Activated CD4-positive, CD25-positive, alpha-beta regulatory T cell (primary cell): Measurements from ENCODE around the gene ENTPD8.
"Not testable (repeated sequence)": the region's sequence is repeated elsewhere in the genome, so short reads cannot be mapped to it uniquely, and the experiment has no call there.

Experiments used
- DNase-seq, 4 experiments: peaks; one replicate each; lab custom pipeline; 2025; lab: John Stamatoyannopoulos, UW

ENTPD8 gene

DNA sequence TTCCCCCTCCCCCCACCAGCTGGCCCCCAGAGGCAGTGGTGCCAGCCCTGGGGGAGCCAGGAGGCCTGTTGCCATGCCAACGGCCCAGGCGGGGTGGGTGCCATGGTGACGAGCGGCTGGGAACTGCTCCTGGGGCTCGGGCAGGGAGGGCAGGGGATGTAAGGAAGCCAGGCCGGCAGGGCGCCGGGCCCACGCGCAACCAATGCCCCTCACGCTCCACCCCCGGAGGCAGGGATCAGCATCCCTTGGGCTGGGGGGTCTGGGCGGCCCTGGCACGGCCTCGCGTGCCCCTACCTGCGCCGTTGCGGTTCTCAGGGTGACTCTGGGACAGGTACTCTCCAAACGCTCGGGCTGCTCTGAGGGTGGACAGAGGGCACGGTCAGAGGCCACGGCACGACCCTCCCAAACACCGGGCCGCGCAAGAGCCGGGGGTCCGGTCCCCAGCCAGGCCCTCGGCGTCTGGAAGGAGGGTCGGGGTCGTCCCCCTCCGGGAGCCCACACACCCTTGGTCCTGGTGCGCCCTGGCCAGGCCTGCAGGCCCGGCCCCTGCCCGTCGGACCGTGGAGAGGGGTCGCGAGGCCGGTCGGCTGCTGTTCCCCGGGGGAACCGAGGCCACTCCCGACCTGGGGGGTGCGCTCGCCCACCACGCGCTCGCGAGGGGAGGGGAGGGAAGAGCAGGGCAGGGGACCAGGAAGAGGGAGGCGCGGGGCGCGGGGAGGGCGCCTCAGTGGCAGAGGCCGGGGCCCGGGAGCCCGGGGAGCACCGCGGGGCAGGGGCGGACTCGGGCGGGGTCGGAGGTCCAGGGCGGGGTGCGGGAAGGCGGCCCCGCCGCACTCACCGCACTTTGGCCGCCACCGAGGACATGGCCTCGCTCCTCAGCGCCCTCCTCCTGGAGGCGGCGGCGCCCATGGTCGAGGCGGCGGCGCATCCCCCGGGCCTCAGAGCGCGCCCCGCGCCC is 17.3 kb upstream of the ENTPD8 start:
- no peak for DNase-seq

DNA sequence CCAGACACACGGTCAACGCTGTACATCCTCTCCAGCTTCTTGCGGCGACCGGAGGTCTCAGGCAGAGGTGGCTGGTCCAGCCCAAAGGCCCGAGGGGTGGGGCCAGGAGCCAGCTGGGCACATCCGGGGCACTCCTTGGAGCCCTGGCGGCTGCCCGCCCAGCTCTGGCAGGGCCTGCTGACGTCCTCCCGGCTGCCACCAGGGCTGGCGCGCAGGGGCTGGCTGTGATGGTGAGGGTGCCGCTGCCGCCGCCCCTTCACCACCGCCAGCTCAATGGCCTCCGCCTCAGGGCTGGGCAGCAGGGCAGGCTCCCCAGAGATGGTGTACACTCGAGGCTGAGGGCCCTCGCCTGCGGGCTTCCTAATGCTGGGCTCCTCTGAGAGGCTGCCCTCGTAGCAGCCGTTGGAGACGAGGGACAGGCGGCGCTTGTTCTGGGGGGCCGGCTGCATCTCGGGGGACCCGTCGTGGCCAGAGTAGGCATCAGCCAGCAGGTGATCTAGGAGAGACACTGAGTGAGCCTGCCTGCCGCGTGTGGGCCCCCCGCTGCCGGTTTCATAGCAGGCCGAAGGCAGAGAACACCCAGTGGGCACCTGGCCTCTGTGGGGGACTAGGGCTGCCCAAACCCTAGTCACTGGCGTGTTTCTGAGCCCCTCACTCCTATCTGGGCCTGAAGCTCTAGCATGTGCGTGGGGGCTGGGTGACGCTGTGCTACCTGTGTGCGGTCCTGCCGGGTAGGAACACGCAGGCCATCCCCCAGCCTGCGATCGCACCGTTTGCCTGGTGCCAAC is 16.4 kb upstream of the ENTPD8 start:
- no peak for DNase-seq

DNA sequence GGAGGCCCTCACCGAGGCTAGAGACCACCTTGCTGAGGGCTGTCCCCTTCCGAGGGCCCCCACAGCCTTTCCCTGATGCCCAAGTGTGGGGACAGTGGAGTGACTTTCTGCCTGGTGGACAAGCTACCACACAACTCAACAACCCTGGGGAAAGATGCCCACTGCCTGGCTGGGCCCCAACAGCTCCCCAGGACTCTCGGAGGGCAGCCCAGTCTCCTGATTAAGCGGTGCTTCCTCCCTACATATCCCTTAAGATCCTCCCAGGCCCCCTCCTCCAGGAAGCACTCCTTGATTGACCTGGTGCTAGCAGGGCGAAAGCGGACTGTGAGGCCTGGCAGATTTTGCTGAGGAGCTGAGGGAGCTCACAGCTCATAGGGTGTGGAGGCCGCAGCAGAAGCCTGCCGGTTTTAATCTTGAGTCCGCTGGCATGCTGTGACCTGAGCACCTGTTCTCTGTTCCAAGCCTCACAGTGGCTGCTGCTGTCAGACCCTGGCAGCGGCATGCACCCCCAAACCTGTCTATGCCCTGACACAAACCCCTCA is 15.8 kb upstream of the ENTPD8 start:
- DNase-seq, result no peak

GRCh38 chr9:137456061-137456863 is 15.1 kb upstream of the ENTPD8 start:
- DNase-seq, result no peak

GRCh38 chr9:137455359-137455991 is 14.3 kb upstream of the ENTPD8 start:
- no peak for DNase-seq

DNA sequence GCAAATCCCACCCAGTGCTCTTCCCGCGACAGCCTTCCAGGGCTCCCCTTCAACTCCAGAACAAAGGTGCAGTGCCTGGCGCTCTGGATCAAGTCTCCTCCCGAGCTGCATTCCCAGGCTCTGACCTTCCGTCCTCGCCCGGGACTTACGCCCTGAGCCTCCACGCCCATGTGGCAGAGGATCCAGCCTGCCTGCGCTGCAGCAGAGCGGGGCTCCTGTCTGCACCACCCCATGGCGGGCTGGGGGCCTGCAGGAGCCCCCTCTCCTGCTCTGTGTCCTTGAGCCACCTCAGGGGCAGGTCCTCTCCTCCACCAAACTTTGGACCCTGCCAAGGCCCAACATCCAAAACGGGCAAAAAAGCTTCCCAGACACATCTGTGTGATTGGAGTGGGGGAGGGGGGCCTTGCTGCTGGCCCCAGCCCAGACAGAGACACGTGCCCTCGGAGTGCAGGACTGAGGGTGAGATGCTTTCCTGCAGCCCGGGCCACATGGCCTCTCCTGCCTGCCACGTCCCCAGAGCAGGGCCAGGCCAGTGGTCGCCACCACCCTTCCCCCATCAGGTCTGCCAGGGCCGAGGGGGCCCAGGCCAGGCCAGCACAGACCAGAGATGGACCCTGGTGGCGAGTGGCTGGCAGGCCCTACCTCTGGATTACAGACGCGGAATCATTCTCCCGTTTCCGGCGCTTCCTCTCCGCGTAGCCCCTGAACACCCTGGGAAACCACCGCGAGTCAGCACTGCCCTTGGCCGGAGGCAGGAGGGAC is 13.6 kb upstream of the ENTPD8 start:
- no peak for DNase-seq

DNA sequence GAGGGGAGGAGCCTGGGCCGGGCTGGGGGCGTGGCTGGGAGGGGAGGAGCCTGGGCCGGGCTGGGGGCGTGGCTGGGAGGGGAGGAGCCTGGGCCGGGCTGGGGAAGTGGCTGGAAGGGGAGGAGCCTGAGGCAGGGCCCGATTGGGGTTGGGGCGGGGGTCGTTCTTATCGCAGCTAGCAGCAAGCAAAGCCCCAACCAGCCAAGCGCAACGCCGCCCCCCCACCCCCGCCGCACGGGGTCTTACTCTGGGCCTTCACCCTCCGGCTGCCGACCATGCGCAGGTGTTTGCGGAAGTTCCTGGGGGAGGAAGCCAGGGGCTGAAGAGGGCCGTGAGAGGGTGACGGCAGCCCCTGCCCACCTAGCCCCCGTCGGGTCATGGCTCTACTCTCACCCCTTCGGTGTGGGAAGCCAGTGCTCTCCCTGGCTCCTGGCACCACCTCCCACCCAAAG is 13.0 kb upstream of the ENTPD8 start:
- no peak for DNase-seq

GRCh38 chr9:137453643-137454081 is 12.5 kb upstream of the ENTPD8 start:
- peak in 3 of 4 experiments; percentile 40 to 46 (median 45) for DNase-seq

DNA sequence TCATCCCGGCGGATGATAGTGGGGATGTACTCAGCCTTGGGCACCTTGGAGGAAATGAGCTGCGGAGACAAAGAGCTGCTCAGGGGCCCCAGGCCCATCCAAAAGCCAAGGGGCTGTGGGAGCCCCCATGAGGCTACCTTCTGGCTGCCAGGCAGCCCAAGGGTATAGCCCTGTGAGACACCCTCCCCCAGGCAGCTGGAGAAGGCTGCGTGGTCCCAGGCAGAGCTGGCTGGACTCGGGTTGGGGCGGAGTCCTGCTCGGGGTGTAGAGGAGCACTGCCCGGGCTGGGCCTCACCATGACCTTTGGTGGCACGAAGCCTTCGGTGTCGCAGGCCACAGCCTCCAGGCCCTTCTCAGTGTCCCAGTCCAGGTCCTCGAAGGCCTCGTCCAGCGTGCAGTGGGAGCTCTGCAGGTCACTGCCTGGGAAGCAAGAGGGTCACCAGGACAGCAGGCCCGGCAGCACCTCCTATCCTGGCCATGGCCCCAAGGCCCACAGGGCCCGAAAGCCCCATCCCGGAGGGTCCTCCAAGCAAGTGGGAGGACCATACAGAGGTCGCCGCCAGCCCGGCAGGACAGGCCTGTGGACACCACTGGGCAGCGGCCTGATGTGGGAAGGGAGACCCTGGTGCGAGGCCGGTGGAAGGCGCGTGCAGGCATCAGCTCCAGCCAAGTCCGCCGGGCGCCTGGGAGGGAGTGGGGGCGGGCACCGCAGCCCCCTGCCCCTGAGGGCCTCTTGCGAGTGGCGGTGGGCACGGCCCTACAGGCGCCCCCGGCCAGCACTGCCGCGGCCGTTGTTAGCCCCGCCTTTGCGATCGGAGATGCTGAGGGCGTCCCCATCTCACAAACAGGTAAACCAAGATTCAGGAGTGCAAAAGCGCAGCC is 11.8 kb upstream of the ENTPD8 start:
- DNase-seq, result no peak

- no peak for DNase-seq
These were observed 11.0 kb upstream of the ENTPD8 start for GRCh38 chr9:137452006-137452760.

DNA sequence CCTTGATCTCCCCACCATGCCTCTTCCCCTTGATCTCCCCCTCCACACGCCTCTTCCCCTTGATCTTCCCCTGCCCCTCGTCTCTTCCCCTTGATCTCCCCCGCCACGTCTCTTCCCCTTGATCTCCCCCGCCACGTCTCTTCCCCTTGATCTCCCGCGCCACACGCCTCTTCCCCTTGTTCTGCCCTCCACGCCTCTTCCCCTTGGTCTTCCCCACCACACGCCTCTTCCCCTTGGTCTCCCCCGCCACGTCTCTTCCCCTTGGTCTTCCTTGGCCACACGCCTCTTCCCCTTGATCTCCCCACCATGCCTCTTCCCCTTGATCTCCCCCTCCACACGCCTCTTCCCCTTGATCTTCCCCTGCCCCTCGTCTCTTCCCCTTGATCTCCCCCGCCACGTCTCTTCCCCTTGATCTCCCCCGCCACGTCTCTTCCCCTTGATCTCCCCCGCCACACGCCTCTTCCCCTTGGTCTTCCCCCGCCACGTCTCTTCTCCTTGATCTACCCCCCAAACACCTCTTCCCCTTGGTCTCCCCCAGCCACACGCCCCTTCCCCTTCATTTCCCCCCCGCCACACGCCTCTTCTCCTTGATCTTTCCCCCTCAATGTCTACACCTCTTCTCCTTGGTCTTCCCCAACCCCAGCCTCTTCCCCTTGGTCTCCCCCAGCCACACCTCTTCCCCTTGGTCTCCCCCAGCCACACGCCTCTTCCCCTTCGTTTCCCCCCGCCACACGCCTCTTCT is 10.3 kb upstream of the ENTPD8 start:
- not testable (repeated sequence) for DNase-seq

- DNase-seq, result not testable (repeated sequence)
These were observed 9.5 kb upstream of the ENTPD8 start for GRCh38 chr9:137450539-137451222.

- no peak for DNase-seq
These were observed 8.9 kb upstream of the ENTPD8 start for GRCh38 chr9:137449931-137450538.

- DNase-seq, result no peak
These were observed 8.1 kb upstream of the ENTPD8 start for GRCh38 chr9:137449081-137449844.

- no peak for DNase-seq
These were observed 7.4 kb upstream of the ENTPD8 start for GRCh38 chr9:137448602-137448962.
